ENCODE data around the gene DAZAP1. TPM values are rescaled to one million over a fixed set of nuclear protein-coding genes. Genes with fewer than 3 reads are reported as not detected.
"Not testable (repeated sequence)": the region's sequence is repeated elsewhere in the genome, so short reads cannot be mapped to it uniquely, and the experiment has no call there.

Gene DAZAP1
- total RNA-seq, 1 experiment from 2014 or later, result 183 TPM

DNA sequence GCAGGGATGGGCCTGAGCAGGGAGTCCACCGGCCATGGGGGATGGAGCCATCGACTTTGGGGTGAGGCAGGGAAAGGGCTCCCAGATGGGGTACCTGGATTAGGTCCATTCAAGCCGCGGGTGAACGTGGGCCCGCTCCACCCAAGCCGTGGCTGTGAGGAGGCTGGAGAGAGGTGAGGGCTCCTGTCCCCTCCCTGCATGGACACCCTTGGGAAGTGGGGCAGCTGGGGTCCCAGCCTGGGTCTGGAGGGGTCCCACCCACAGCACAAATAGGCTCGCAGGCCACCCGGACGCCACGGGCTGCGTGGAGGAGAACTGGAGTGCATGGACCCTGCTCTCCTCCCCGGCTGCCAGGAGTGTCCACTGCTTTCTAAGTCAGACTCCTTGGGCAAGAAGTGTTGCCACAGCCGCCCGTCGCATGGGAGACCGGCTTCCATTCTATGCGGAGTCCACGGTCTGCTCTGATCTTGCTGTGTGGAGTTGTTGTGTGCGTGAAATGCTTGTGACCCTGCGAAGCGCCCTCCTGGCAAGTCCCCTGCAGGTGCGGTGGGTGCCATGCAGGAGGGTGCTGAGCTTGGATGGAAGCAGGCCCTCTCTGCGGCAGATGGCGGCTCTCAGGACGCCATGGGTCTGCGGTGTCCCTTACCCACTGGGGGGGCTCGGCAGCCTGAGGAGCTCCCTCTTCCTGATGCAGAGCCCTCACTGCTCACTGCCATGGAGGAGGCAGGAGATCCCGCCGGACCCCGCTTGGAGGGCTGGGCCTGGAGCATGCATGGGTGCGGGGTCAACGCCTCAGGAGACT, 2.0 kb downstream of the DAZAP1 start:
- no peak for DNase-seq (ENCODE audit: low read depth)

- DNase-seq (ENCODE audit: low read depth), result no peak
Measured at GRCh38 chr19:1410136-1410786, 2.9 kb downstream of the DAZAP1 start.

GRCh38 chr19:1410789-1411188, 3.4 kb downstream of the DAZAP1 start:
- DNase-seq (ENCODE audit: low read depth), result no peak

GRCh38 chr19:1411255-1412191, 4.1 kb downstream of the DAZAP1 start:
- DNase-seq (ENCODE audit: low read depth), result no peak

GRCh38 chr19:1412323-1412923, 5.0 kb downstream of the DAZAP1 start:
- DNase-seq (ENCODE audit: low read depth), result no peak

DNA sequence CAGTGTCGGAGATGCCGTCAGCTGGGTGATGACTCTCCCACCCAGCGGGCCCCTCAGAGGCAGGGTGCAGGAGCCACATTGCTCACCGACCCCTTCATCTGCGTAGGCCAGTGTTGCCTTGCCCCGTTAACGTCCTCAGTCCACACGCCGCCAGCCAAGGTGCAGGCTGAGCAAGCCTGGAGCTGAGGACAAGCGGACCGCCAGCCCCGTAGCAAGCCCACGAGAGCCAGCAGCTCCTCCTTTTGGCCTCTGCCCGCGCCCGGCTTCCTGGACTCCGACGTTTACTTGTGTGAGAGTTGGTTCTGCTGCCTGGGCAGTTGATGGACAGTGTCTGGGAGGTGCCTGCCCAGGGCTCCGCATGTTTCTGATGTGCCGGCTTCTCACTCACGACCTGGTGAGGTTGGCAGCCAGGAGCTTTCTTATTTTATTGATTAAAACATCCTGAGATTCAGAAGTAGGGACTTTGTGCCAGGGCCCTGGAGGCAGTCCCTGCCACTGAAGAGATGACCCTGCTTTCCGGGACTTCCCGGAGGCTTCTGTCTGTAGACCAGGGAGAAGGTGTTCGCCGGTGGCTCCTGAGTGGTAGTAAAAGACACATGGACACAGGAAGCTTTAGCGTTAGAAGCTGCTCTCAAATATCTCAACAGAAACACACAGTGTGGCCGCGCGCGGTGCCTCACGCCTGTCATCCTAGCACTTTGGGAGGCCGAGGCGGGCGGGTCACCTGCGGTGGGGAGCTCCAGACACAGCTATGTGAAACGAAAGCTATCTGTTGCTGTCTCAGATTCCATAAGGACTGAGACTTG, 5.8 kb downstream of the DAZAP1 start:
- DNase-seq (ENCODE audit: low read depth), result no peak

- no peak for DNase-seq (ENCODE audit: low read depth)
Measured at GRCh38 chr19:1416014-1416841, 8.8 kb downstream of the DAZAP1 start.

DNA sequence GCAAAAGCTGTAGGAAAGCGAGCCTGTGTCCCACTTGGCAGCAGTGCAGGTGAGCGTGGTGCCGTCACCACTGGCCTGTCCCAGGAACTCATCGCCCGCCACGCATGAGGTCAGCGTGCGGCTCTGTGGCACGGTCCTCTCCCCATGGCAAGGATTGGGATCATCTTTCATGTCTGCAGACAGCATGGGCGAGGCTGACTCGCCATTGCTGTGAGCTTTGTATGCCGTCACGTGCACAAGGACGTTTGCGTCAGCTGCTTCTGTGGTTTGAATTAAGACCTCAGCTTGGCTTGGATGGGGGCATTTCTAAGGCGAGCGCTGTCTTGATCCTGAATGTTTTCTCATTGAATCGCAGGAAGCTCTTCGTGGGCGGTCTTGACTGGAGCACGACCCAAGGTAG, 9.8 kb downstream of the DAZAP1 start:
- DNase-seq (ENCODE audit: low read depth), result no peak

DNA sequence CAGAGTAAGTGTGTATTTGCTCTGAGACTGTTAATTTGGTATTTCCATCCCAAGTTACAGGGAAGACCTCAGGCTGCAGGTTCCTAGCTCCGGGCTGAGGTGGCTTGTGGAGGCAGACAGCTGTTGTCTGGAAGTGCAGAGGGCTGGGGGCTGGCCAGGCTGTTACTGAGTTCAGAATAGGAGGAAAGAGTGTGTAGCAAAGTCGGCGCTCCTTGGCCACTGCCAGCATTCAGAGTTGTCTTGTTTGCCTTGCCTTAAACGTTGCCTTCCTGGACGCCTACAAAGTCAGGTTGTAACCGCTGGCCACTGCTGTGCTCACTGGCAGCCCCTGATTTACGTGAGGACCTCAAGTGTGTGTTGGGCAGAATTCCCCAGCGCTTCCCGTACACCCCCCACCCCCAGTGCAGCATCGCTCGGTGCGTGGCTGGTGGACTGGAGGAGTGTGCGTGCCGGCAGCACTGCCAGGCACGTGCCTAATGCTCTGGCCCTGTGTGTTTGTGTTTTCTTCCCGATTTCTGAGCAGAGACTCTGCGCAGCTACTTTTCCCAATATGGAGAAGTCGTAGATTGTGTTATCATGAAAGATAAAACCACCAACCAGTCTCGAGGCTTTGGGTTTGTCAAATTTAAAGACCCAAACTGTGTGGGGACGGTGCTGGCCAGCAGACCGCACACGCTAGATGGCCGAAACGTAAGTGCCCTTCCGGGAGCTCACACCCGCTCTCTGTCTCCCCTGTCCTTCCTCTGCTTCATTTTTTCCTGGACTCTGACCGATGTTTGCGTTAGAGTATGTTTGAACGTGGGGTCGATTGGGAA, 10.5 kb downstream of the DAZAP1 start:
- DNase-seq (ENCODE audit: low read depth), result no peak

DNA sequence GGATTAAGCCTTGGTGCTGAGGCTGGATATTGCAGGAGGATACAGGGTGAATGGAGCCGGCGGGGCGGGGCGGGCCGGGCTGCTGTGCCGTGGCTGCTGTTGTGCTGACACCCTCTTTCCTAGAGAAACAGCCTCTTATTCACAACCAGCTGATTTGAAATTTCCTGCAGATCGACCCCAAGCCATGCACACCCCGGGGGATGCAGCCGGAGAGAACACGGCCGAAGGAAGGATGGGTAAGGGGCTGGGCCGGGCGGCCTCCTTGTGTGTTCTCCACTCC, 11.1 kb downstream of the DAZAP1 start:
- DNase-seq (ENCODE audit: low read depth), result no peak

GRCh38 chr19:1418951-1419738, 11.8 kb downstream of the DAZAP1 start:
- DNase-seq (ENCODE audit: low read depth), result no peak

DNA sequence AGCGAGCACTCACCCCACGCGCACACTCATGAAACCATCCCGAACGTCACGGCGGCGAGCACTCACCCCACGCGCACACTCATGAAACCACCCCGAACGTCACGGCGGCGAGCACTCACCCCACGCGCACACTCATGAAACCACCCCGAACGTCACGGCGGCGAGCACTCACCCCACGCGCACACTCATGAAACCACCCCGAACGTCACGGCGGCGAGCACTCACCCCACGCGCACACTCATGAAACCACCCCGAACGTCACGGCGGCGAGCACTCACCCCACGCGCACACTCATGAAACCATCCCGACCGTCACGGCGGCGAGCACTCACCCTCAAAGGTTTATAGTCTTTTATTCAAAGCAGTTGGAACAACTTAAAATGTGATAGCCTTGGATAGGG, 12.7 kb downstream of the DAZAP1 start:
- not testable (repeated sequence) for DNase-seq (ENCODE audit: low read depth)

- no peak for DNase-seq (ENCODE audit: low read depth)
Measured at GRCh38 chr19:1420590-1420989, 13.2 kb downstream of the DAZAP1 start.

DNA sequence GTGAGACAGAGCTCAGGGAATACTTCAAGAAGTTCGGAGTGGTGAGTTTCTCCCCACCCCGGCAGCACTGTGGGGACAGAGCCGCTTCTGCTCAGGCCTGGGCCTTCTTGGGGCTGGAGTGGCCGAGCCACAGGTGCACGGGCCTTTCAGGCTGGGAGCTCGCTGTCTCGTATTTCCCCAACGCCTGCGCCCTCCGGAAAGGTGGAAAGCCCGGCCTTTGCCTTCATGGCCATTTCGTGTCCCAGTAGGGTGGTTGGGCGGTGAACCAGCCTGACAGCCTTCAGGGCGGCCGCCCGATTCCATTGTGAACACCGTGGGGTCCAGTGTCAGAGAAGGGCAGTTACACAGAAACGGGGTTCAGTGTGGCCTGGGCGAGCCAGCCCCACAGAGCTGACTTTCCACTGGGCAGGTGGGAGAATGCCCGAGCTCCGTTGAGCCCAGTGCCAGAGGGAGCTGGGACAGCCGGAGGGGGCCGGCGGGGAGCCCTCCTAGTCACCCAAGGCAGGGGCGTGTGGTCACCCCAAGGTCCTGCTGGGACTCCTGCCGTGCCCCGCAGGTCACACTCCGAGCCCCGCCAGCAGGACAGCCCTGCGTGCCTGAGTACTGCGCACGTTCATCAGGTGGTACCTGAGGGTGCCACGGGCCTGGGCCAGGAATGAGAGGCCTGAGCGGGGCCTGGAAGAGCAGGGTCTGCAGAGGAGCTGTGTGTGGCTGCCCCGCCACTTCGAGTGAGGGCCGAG, 14.0 kb downstream of the DAZAP1 start:
- DNase-seq (ENCODE audit: low read depth), result no peak

DNA sequence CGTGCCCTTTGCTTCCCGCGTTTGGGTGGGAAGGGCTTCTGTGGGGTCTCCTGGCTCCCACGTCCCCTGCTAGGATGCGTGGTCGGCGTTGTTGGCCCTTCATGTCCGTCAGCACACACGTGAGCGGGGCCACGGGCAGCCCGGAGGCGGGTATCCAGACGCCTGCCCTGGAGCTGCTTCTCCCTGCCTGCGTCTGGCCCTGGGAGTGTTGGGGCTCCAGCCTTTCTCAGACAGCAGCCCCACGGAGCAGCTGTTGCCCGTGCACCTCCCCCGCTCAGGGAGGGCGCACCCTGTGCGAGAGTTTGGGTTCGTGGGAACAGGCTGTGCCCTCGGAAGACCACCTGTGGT, 14.5 kb downstream of the DAZAP1 start:
- DNase-seq (ENCODE audit: low read depth), result no peak

GRCh38 chr19:1422360-1422759, 15.0 kb downstream of the DAZAP1 start:
- DNase-seq (ENCODE audit: low read depth), result no peak

DNA sequence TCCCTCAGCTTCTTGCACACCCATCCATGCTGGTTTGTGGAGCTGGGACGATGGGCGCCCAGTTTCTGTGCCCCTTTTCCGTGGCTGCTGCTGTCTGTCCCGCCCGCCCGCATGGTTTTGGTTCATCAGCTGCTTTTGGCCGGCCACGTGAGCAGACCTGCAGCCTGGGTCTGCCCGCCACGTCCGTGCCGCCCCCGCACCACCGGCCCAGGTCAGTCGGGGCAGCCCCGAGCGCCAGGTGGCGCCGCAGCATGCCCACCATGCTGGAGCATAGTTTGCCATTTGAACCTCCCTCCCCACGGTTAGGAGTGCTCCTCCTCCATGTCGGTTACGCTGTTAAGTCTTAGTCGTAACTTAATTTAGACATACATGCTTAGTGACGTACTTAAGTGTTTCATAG, 15.6 kb downstream of the DAZAP1 start:
- DNase-seq (ENCODE audit: low read depth), result no peak

Data from HT1080 (cell line).